GM19452 (cell line): ENCODE results near the gene CHST4.
"Not testable (repeated sequence)": the region's sequence is repeated elsewhere in the genome, so short reads cannot be mapped to it uniquely, and the experiment has no call there.

Experiments
- ATAC-seq: cut with Tn5 transposase; IDR thresholded peaks from one replicate; pipeline ENCODE4 v1.9.1; 2021; ENCODE audit not compliant: unreplicated experiment

CHST4 gene

DNA sequence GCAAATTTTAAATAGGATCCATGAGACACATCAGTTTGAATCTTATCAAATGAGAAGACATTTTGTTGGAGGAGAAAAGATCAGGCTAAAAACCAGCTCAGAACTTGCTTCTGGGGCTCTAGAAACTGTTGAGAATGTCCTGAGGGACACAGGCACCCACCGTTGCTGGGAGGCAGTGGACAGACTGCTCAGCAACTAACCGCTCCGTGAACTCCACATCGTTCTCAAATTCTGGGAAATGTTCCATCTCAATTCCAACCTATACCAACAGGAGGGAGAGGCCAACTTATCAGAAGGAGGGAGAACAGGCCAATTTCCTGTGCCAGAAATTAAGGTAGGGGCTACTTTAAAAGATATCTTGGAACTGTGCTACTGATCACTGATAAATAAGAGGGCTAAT lies 42.3 kb downstream of the CHST4 start:
- ATAC-seq, result no peak

- ATAC-seq, result no peak
Observed at GRCh38 chr16:71569621-71570020, 43.4 kb downstream of the CHST4 start.

DNA sequence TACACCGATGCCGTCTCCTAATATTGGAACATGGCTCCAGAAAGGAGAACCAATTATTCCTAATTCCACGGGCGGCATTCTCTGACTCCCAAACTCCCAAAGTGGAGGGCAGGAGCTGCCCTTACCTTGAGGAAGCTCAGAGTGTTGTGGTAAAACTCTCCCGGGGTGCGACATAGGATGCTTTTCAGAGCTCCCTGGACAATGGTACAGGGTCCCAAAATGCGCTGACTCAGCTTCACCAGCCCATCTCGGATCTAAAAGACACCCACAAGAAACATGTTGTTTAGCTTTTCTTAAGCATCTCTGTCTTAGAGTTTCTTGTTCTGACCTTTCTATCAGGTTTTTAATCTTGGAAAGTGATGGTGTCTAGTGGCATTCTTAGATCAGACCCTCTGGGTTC lies 43.9 kb downstream of the CHST4 start:
- no peak for ATAC-seq

- ATAC-seq, result no peak
Observed at GRCh38 chr16:71572497-71573116, 46.4 kb downstream of the CHST4 start.

DNA sequence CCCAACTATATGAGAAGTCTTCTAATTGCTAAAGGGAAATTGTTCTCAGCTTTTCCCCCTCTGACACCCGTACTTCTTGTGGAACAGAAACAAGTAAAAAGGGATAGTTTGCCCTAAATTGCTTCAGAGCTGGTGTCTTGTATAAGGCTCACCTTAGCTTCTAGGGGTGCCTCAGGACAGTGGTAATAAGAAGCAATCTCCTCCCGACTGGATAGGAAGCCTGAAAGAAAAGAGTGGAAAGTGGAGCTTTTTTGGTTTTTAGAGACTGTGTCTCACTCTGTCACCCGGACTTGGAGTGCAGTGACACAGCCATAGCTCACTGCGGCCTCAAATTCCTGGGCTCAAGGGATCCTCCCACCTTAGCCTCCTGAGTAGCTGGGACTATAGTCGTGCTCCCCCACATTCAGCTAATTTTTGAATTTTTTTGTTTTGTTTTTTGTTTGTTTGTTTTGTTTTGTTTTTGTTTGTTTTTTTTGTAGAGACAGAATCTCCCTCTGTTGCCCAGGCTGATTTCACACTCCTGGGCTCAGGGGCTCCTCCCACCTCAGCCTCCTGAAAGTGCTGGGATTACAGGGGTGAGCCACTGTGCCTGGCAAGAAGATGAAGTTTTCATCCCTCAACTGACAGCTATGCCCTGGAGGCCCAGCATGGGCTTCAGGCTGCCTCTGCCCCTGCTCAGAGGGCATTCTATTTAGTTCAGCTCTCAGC lies 47.3 kb downstream of the CHST4 start:
- ATAC-seq, result no peak

DNA sequence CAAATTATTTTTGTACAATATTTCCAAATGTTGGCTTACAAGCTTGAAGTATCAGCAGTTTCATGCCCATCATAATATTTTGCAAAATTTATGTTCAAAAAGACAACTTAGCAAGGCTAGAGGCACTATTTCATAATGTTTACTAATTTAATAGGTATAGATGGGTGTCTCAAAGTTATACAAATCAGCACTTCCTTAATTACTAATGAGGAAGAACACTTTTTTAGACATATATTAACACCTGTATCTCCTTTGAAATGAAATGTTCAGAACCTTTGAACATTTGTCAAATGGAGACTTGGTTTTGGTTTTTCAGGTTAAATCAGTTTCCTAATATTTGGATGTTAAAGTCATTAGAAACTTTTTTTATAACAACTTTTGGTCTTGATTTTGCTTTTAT lies 48.5 kb downstream of the CHST4 start:
- ATAC-seq, result no peak

GRCh38 chr16:71576971-71577370 lies 50.7 kb downstream of the CHST4 start, which contains the start of gene TAT:
TSS of gene TAT (minus strand) at chr16:71577092. CDS start at chr16:71576415, 677 bp downstream.
- ATAC-seq, result no peak

- ATAC-seq, result not testable (repeated sequence)
Observed at GRCh38 chr16:71582553-71582848, 56.3 kb downstream of the CHST4 start.

DNA sequence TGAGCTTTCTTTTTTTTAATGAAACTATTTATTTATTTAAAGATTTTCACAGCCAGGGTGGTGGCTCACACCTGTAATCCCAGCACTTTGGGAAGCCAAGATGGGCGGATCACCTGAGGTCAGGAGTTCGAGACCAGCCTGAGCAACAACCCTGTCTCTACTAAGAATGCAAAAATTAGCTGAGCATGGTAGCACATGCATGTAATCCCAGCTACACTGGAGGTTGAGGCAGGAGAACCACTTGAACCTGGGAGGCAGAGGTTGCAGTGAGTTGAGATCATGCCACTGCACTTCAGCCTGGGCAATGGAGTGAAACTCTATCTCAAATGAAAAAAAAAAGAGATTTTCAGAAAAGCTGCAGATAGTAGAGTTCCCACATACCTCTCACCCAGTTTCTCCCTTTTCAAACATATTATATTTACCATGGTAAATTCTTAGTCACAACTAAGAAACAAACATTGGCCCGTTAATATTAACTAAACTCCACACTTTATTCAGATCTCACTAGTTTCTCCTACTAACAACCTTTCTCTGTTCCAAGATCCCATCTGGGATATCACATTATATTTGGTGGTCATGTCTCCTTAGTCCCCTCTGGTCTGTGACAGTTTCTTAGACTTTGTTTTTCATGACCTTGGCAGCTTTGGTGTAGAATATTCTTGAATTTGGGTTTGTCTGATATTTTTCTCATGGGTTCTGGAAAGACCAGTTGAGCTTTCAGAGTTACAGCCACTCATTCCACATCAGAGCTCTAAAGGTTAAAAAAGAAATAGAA lies 58.5 kb downstream of the CHST4 start:
- ATAC-seq, result no peak

DNA sequence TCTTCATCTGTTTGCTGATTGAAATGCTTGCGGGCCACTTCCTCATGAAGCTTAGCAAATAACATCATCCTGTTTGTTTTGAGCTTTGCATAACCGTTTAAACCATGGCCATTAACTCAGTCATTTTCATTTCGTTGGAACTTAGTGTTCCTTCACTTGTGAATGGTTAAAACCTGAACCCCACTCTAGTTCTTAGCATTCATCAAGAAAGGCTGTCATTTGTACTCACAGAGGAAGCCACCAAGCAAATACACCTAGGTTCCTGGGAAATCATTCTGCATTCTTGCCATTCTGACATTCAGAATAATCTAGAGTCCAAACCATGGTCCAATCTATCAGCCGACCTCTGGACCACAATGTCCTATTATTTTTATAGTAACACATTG lies 59.1 kb downstream of the CHST4 start:
- ATAC-seq, result no peak
